Measurements from ENCODE around the gene RPRD1B. TPM values are rescaled to one million over a fixed set of nuclear protein-coding genes. Genes with fewer than 3 reads are reported as not detected.

RPRD1B gene
- total and polyA plus RNA-seq, 2 donors (not counting 3 experiments of a cell fraction or from before 2014, with no cell fraction given), result 13.0 to 29.3 TPM

- ChIA-PET POLR2A (no interaction called here), CTCF (interaction anchor here (0.9 to 4.0 kb wide), 4 partner anchors 9 to 500 kb away, joined by 3 to 17 read pairs (median 3); no protein-coding TSS in a partner anchor)
- no peak for TF ChIP-seq FOS (IDR thresholded peaks at IDR 0.05; ENCODE audit: borderline replicate concordance, insufficient read depth, low read length)
- Histone ChIP-seq H3K9me3 (replicated peaks; ENCODE audit: control insufficient read depth, insufficient read depth, low read length) (no peaks in the 10 kb centered on the region), H3K36me3 (ENCODE audit: control insufficient read depth in 2 of 2, extremely low read depth in 1 of 2, insufficient read depth in 2 of 2, low read length in 2 of 2) (peaks cover 15 to 21% of the 10 kb centered on the region in 2 experiments), H2AFZ (ENCODE audit: low read depth, low read length) (no peak overlapping the region), H3K27ac (ENCODE audit: insufficient read depth, low read depth, low read length) (no peak overlapping the region), H3K9me1 (replicated peaks; ENCODE audit: control insufficient read depth, extremely low read depth, insufficient read depth, low read length) (no peaks in the 10 kb centered on the region), H3K4me2 (ENCODE audit: insufficient read depth, low read length) (no peak overlapping the region), H3K79me2 (ENCODE audit: control insufficient read depth, insufficient read depth, low read length) (no peaks in the 10 kb centered on the region), H3K4me3 (replicated peaks in 1 of 3; ENCODE audit: insufficient read depth in 1 of 3, low read depth in 1 of 3, low read length in 3 of 3) (no peak overlapping the region), H4K20me1 (replicated peaks; ENCODE audit: control insufficient read depth, extremely low read depth, insufficient read depth, low read length) (no peaks in the 10 kb centered on the region), H3K27me3 (ENCODE audit: control insufficient read depth in 2 of 2, insufficient read depth in 2 of 2, low read length in 2 of 2) (no peaks in the 10 kb centered on the region), H3K4me1 (ENCODE audit: control insufficient read depth, extremely low read depth, insufficient read depth, low read length) (no peaks in the 10 kb centered on the region), H3K9ac (replicated peaks; ENCODE audit: extremely low read depth, insufficient read depth, low read length) (no peak overlapping the region)
- dilution Hi-C loops (cut with MboI; ENCODE audit: extremely low pct_ligation_motif_present, low sequenced_read_pairs), result no loop called here
- BruUV-seq (replicated peaks), result no TSS peak
- DNase-seq (ENCODE audit: low read depth, low spot score), result no peak
- no peak for FAIRE-seq
- intact Hi-C loops (cut with micrococcal nuclease), result no loop called here
Measured at GRCh38 chr20:38063911-38064530, 30.5 kb downstream of the RPRD1B start.

GRCh38 chr20:38065764-38066375, 32.3 kb downstream of the RPRD1B start:
- Histone ChIP-seq H4K20me1 (replicated peaks; ENCODE audit: control insufficient read depth, extremely low read depth, insufficient read depth, low read length) (no peaks in the 10 kb centered on the region), H3K4me1 (ENCODE audit: control insufficient read depth, extremely low read depth, insufficient read depth, low read length) (no peaks in the 10 kb centered on the region), H3K79me2 (ENCODE audit: control insufficient read depth, insufficient read depth, low read length) (no peaks in the 10 kb centered on the region), H3K9me1 (replicated peaks; ENCODE audit: control insufficient read depth, extremely low read depth, insufficient read depth, low read length) (no peaks in the 10 kb centered on the region), H3K9ac (replicated peaks; ENCODE audit: extremely low read depth, insufficient read depth, low read length) (no peak overlapping the region), H2AFZ (ENCODE audit: low read depth, low read length) (no peak overlapping the region), H3K4me3 (replicated peaks in 1 of 3; ENCODE audit: insufficient read depth in 1 of 3, low read depth in 1 of 3, low read length in 3 of 3) (no peak overlapping the region), H3K27me3 (ENCODE audit: control insufficient read depth in 2 of 2, insufficient read depth in 2 of 2, low read length in 2 of 2) (no peaks in the 10 kb centered on the region), H3K27ac (ENCODE audit: insufficient read depth, low read depth, low read length) (no peak overlapping the region), H3K9me3 (replicated peaks; ENCODE audit: control insufficient read depth, insufficient read depth, low read length) (no peaks in the 10 kb centered on the region), H3K36me3 (ENCODE audit: control insufficient read depth in 2 of 2, extremely low read depth in 1 of 2, insufficient read depth in 2 of 2, low read length in 2 of 2) (peaks cover 14 to 23% of the 10 kb centered on the region in 2 experiments), H3K4me2 (ENCODE audit: insufficient read depth, low read length) (no peak overlapping the region)
- FAIRE-seq, result no peak
- ChIA-PET CTCF (interaction anchor here (2.4 to 3.1 kb wide), 2 partner anchors 8 to 155 kb away, joined by 9 to 11 read pairs; no protein-coding TSS in a partner anchor), POLR2A (no interaction called here)
- dilution Hi-C loops (cut with MboI; ENCODE audit: extremely low pct_ligation_motif_present, low sequenced_read_pairs) (no loop called here), intact Hi-C loops (cut with micrococcal nuclease) (no loop called here)
- no TSS peak for BruUV-seq (replicated peaks)
- no peak for DNase-seq (ENCODE audit: low read depth, low spot score)
- no peak for TF ChIP-seq FOS (IDR thresholded peaks at IDR 0.05; ENCODE audit: borderline replicate concordance, insufficient read depth, low read length)
